Measurements from ENCODE around the gene SPACA9. TPM values are rescaled to one million over a fixed set of nuclear protein-coding genes. Genes with fewer than 3 reads are reported as not detected.

The SPACA9 gene
- total and polyA plus RNA-seq, 10 of the 15 experiments (the other 5 are each of a cell fraction or from before 2014, with no cell fraction given) = 0.68 to 2.9 (median 1.0) TPM

- H3K36me3 ChIP-seq (ENCODE audit: control insufficient read depth in 2 of 2, insufficient read depth in 2 of 2, low read length in 1 of 2) = no peaks in the 10 kb centered on the region
- no peaks in the 10 kb centered on the region for H3K9me3 ChIP-seq (replicated peaks; ENCODE audit: control insufficient read depth, insufficient read depth, low read length)
- intact Hi-C loops (cut with micrococcal nuclease; ENCODE audit: unreplicated experiment) (no loop called here), in situ Hi-C loops (cut with MboI) (no loop called here)
- WGBS (ENCODE audit: insufficient coverage, insufficient replicate concordance, low lambda C conversion rate, missing lambda C conversion rate) = 58% methylated on average over 3 of the region's 3 CpGs
- TF ChIP-seq PAX5 (IDR thresholded peaks at IDR 0.05; ENCODE audit: borderline replicate concordance, low read depth, low read length) (0 out of 2 replicates have a peak, but pooled peaks have one; percentile 34), STAT3 (IDR thresholded peaks at IDR 0.05; ENCODE audit: low read depth, low read length) (no peak), EZH2 (IDR thresholded peaks at IDR 0.05; ENCODE audit: borderline replicate concordance, control insufficient read depth, low read depth, low read length) (no peak)
- ChIA-PET CTCF (interaction anchor here (0.6 to 1.2 kb wide), 2 partner anchors 41 to 112 kb away, joined by 3 read pairs; no protein-coding TSS in a partner anchor), SMC1A (ENCODE audit: uncharacterized antibody, unreplicated experiment) (no interaction called here), POLR2A (no interaction called here), RAD21 (ENCODE audit: unreplicated experiment) (no interaction called here)
- no peaks in the 10 kb centered on the region for H4K20me1 ChIP-seq (ENCODE audit: control insufficient read depth, insufficient read depth)
- DNase-seq (ENCODE audit: low read depth, low spot score) = no peak
- ATAC-seq = no peak
- H3K79me2 ChIP-seq (ENCODE audit: control insufficient read depth, insufficient read depth, low read length) = no peaks in the 10 kb centered on the region
- BruUV-seq (replicated peaks) = no TSS peak
- no peaks in the 10 kb centered on the region for H3K27me3 ChIP-seq (replicated peaks in 1 of 2; ENCODE audit: control insufficient read depth in 2 of 2, insufficient read depth in 2 of 2, low read length in 1 of 2)
- no peak overlapping the region for H3K4me3 ChIP-seq
- no peaks in the 10 kb centered on the region for H3K4me1 ChIP-seq (ENCODE audit: control insufficient read depth, insufficient read depth, low read length)
- no peak overlapping the region for H3K4me2 ChIP-seq (ENCODE audit: control insufficient read depth, insufficient read depth)
- H3K27ac ChIP-seq (ENCODE audit: control insufficient read depth, insufficient read depth) = no peak overlapping the region
- no peak for FAIRE-seq
- H3K9ac ChIP-seq (ENCODE audit: control insufficient read depth, insufficient read depth, low read length) = no peak overlapping the region
- no peak overlapping the region for H2AFZ ChIP-seq (ENCODE audit: control insufficient read depth, low read depth, low read length)
Observed at GRCh38 chr9:132861666-132862065, 17.0 kb upstream of the SPACA9 start.

GRCh38 chr9:132862533-132862932 lies 16.2 kb upstream of the SPACA9 start:
- Histone ChIP-seq H2AFZ (ENCODE audit: control insufficient read depth, low read depth, low read length) (no peak overlapping the region), H3K4me3 (no peak overlapping the region), H3K27me3 (replicated peaks in 1 of 2; ENCODE audit: control insufficient read depth in 2 of 2, insufficient read depth in 2 of 2, low read length in 1 of 2) (no peaks in the 10 kb centered on the region), H3K79me2 (ENCODE audit: control insufficient read depth, insufficient read depth, low read length) (no peaks in the 10 kb centered on the region), H3K27ac (ENCODE audit: control insufficient read depth, insufficient read depth) (no peak overlapping the region), H3K9me3 (replicated peaks; ENCODE audit: control insufficient read depth, insufficient read depth, low read length) (no peaks in the 10 kb centered on the region), H4K20me1 (ENCODE audit: control insufficient read depth, insufficient read depth) (no peaks in the 10 kb centered on the region), H3K4me1 (ENCODE audit: control insufficient read depth, insufficient read depth, low read length) (no peaks in the 10 kb centered on the region), H3K9ac (ENCODE audit: control insufficient read depth, insufficient read depth, low read length) (no peak overlapping the region), H3K4me2 (ENCODE audit: control insufficient read depth, insufficient read depth) (no peak overlapping the region), H3K36me3 (ENCODE audit: control insufficient read depth in 2 of 2, insufficient read depth in 2 of 2, low read length in 1 of 2) (no peaks in the 10 kb centered on the region)
- CTCF ChIA-PET = interaction anchor here (0.6 to 1.2 kb wide), 2 partner anchors 40 to 450 kb away, joined by 3 read pairs; no protein-coding TSS in a partner anchor
- TF ChIP-seq SUPT20H (IDR thresholded peaks at IDR 0.05; ENCODE audit: borderline replicate concordance, control insufficient read depth, low read depth, low read length) (no peak), NKRF (conservative IDR thresholded peaks at IDR 0.05) (no peak), FOS (IDR thresholded peaks at IDR 0.05; ENCODE audit: borderline replicate concordance, extremely low read depth, insufficient read length) (no peak), MXI1 (IDR thresholded peaks at IDR 0.05; ENCODE audit: low read depth, low read length) (no peak), IKZF1 (conservative IDR thresholded peaks at IDR 0.05) (no peak), CEBPZ (IDR thresholded peaks at IDR 0.05; ENCODE audit: low read depth, low read length) (no peak), GABPA (IDR thresholded peaks at IDR 0.05; ENCODE audit: low read depth) (no peak), ATF3 (IDR thresholded peaks at IDR 0.05; ENCODE audit: borderline replicate concordance, extremely low read depth, low read depth, low read length) (no peak)
- BruUV-seq (replicated peaks) = no TSS peak
- RAD21 ChIA-PET (ENCODE audit: unreplicated experiment) = no interaction called here
- FAIRE-seq = no peak
- in situ Hi-C loops (cut with MboI) (no loop called here), intact Hi-C loops (cut with micrococcal nuclease; ENCODE audit: unreplicated experiment) (no loop called here)
- no peak for DNase-seq (ENCODE audit: low read depth, low spot score)
- ATAC-seq = no peak
- WGBS (ENCODE audit: insufficient coverage, insufficient replicate concordance, low lambda C conversion rate, missing lambda C conversion rate) = 9% methylated on average over 6 of the region's 6 CpGs
- POLR2A ChIA-PET = interaction anchor here (0.7 kb wide), 1 partner anchor 1137 kb away, joined by 3 read pairs; no protein-coding TSS in a partner anchor
- SMC1A ChIA-PET (ENCODE audit: uncharacterized antibody, unreplicated experiment) = no interaction called here

Data from GM12878 (cell line).